CD1c-positive myeloid dendritic cell (primary cell): Measurements from ENCODE around the gene GP1BA.

ENCODE experiments used
- DNase-seq: peaks from one replicate; pipeline ENCODE4 v3.0.0-alpha.2; 2016; ENCODE audit errors: extremely low spot score

GP1BA gene

DNA sequence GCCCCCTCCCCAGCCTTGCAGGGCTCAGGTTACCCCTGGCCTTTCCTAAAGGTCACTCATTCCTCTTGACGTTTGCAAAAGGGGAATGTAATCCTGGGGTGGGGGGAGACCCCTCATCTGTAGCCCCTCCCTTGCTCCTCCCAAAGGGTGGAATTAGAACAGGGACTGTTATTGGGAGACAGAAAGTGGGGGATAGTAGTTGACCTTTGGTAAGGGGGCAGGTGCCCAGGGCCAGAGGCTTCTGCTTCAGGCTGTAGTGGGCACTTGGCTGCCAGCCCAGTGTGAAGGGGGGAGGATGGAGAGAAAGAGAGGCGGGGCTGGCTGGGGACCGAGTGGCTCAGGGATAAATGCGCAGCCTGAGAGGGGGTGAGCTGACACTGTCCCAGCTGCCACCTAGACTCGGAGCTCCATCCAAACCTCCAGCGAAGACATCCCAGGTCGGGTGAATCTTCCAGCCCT is 18.7 kb downstream of the GP1BA start, which contains the start of gene ENO3:
ENO3 (plus strand) TSS at position 374 of the 459 bp plus-strand sequence. CDS start 711 bp downstream, outside the sequence.
- no peak for DNase-seq

DNA sequence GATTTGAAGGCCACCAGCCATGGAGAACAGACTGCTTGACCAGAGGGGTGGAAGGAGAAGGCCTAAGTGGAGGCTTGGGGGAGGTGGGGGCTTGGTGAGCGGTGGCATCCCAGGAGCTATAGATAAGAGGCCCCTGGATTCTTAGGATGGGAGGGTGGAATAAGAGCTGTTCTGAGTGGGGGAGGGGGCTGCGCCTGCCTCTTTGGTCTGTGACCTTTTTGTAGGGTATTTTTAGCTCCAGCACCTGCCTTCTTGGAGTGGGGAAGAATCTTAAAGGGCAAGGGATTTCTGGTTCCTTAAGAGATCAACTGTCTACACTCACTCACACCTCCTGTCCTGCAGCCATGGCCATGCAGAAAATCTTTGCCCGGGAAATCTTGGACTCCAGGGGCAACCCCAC is 19.4 kb downstream of the GP1BA start:
- DNase-seq: no peak

DNA sequence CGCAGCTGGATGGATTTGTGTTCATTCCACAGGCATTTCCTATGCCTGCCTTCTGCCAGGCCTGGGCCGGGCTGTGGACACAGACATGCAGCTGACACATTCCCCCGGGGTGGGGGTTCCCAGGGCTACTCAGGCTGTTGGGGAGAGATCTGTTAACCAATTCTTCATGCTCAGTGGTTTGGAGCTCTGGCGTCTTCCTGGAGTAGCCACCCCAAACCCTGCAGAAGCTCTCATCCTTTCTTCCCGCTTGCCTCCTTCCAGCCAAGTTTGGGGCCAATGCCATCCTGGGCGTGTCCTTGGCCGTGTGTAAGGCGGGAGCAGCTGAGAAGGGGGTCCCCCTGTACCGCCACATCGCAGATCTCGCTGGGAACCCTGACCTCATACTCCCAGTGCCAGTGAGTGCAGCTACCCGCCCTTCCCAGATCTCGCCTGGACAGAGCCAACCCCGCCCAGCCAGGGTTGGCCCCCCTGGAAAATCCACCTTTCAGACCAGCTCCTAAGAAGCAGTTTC is 21.4 kb downstream of the GP1BA start:
- no peak for DNase-seq

DNA sequence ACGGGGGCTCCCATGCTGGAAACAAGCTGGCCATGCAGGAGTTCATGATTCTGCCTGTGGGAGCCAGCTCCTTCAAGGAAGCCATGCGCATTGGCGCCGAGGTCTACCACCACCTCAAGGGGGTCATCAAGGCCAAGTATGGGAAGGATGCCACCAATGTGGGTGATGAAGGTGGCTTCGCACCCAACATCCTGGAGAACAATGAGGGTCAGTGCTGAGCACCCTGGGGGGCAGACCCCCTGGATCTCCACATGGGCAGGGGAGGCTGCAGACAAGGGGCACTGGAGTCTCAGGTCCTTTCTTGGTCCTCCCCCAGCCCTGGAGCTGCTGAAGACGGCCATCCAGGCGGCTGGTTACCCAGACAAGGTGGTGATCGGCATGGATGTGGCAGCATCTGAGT is 23.0 kb downstream of the GP1BA start:
- no peak for DNase-seq

DNA sequence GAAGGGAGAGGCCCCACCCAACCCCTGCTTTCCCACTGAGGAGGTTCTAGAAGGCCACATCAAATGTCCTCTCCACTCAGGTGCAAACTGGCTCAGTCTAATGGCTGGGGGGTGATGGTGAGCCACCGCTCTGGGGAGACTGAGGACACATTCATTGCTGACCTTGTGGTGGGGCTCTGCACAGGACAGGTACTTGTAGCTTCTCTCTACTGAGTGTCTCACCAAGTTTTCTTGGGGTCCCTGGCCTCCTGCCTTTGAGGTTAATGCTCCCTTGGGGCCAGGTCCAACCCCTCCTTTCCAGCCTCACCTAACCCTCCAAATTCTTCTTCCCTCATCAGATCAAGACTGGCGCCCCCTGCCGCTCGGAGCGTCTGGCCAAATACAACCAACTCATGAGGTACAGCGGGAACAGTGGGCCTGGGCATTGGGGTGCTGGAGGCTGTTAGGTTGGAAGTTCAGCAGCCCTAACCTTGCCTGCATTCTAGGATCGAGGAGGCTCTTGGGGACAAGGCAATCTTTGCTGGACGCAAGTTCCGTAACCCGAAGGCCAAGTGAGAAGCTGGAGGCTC is 24.5 kb downstream of the GP1BA start:
- no peak for DNase-seq

DNA sequence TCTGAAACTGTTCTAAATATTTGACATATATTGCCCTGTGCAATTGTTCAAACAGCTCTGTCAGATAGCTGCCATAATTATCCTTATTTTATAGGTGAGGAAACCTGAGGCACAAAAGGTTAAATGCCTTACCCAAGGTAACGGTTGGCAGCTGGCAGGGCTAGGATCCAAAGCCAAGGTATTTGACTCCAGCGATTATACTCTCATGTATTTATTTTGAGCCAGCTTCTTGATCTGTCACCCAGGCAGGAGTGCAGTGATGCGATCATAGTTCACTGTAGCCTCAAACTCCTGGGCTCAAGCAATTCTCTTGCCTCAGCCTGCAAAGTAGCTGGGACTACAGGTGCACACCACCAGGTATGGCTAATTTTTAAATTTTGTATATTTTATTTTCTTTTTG is 26.0 kb downstream of the GP1BA start:
- no peak for DNase-seq

DNA sequence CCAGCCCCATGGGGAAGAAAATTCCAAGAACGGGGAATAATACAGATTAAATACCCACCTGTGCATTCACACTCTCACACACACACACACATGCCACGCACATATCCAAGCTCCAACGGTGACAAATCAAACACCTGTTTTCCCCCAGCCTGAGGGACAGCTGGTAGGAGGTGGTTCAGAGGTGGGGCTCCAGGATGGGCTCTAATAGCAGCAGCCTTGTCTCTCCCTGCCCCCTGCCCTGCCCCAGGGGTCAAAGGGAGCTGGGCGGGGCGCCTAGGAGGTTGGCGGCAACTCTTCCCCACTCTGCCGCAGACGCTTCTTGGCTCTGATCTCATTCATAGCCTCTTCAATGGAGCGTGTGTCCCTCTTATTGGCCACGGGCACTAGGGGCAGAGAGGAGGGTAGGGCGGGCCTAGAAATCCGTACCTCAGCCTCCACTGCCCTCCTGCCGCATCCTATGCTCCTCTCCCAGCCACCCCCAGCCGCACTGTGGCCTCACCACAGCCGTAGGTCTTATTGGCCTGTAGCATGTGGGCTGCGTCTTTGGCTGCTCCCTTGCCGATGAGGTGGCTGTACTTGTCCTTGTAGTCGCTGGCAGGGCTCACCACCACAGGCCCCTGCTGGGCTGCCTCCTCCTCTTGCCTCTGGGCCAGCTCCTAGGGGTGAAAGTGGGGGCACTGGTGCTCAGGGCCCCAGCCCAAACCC is 27.3 kb downstream of the GP1BA start:
- DNase-seq: no peak

DNA sequence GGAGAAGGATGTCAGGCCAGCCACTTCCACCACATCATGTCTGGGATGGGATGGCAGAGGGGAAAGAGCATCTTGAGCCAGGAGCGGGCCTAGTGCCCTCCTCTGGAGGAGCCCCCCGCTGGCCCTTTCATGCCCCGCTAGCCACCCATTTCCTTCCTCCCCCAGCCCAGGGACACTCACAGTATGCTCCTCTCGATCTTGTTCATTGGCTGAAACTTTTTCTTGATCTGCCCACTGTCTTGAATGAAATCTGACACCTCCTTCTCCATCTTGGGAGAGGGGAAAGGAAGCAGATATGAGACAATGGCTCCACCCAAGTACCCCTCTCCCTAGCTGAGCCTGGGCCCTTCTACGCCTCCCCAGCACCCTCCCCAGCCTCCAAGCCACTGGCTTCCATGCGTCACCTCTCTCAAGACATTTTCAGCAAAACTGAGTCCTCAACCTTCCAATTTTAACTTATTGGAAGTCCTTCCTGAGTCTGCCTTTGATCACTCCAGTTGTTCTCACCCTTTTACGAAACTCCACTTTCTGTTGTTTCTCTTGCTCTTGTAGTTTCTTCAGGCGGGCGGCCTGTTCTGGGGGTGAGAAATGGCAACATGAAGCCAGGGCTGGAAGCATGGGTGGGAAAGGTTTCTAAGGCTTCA is 28.3 kb downstream of the GP1BA start:
- DNase-seq: no peak

DNA sequence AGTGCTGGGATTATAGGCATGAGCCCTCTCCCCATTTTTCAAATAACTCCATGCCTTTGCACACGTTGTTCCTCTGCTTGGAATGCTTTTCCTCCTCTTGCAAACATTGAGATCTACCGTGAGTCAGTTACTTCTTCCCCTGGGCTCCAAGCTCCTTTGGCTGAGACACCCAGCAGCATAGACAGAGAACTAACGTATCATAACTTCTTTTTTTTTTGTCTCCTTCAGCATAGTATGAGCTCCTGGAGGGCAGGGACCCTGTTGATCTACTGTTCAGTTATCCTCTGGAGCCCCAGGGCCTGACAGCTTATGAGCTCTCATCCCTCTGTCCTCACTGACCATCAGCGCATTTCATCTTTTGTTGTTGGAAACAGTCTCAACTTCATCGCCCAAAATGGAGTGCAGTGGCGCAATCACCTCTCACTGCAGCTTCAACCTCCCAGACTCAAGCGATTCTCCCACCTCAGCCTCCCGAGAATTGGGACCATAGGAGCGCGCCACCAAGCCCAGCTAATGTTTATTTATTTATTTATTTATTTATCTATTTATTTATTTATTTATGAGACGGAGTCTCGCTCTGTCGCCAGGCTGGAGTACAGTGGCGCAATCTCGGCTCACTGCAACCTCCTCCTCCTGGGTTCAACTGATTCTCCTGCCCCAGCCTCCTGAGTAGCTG is 33.4 kb downstream of the GP1BA start:
- no peak for DNase-seq

DNA sequence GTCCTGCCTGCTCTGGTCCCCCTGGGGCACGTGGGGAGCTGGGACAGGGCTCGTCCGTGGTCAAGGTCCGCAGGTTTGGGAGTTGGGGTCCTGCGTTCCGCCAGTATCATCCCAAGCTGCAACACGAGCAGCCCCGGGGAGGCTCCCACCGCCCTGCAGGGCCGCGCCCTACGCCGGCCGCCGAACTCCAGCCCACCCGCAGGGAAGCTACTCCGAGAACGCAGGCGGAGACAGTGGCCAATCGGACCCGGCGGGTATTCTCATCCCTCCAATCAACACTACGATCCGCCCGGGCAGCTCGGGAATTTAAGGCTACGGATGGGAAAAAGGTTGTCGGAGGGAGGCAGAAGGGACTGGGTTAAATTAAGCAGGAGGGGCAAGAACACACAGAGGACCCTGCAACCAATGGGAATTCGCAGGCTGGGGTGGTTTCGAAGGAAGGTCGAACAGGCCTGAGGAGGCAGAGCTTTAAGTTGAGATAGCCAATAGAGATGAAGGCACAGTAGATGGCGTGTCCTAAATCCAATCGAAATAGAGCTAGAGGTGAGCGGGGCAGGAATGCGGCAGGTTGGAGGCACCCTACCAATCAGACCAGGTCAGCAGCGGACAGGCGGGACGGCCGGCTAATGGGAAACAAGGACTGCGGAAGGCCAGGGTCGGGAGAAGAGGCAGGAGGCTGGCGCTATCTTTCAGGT is 34.9 kb downstream of the GP1BA start:
- peak; percentile 97 for DNase-seq

DNA sequence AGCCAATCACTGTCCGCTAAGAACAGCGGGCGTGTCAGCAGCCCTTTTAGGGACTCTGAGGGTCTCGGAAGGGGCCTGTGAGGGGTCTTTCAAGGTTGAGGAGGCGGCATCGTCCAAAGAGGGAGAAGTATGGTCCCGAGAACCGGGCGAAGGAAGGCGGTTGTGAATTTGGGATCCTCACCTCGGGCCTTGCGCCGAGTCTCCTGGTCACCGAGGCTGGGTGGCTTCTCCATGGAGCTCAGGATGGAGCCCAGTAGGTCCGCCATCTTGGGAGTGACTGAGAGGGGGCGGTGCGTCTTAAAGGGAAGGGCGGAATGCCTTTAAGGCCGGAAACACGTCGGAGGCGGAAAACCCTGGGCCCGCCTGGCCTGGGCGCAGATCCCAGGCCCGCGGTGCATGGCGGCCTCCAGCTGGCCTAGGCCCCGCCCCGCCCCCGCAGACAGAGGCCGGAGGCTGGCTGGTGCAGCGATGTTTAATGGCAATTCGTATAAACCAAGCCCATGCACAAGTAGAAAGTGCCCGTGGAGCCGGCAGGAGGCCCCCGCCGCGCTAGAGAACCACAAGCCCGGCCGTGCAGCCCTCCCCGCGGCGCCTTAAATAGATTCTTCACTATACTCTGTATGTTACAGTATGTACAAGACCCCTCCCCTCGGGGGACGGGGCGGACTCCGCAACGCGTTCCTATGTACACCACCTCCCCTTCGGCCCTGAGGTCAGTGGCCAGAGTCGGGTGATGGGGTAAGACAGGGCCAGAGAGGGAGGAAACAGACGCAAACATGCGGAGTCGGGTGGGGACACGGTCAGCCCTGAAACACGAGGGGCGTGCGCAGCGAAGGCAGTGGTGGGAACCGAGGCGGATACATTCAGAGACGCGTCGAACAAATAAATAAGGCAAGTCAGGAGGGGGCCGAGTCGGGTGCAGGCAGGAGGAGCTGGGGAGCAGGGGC is 35.7 kb downstream of the GP1BA start, which contains the start of gene SPAG7:
SPAG7 (minus strand) TSS at position 279 of the 947 bp plus-strand sequence; CDS start at position 266, 13 bp downstream.
- peak; percentile 98 for DNase-seq

DNA sequence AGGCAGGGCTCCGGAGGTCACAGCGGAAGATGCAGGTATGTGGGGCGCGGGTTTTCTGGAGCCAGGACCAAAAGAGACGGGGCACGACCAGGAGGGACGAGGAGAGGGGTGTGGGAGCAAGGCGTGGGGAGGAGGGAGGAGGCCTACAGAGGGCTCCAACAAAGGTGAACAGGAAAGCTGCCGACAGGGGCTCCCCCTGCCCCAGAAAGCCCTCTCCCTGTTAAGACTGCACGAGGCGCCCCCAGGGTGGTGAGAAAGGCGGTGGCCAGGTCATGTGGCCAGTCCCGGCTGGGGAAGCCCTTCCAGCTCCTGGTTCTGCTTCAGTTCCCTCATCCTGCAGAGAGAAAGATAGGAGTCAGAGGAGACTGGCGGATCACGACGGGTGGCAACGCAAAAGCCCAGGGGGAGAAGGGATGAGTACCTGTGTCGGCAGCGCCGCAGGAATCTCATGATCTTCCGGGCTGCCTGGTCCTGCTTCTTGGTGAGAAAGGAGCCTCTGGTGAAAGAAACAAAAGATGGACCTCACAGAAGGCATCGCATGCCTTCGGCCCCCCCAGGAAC is 36.5 kb downstream of the GP1BA start:
- no peak for DNase-seq

DNA sequence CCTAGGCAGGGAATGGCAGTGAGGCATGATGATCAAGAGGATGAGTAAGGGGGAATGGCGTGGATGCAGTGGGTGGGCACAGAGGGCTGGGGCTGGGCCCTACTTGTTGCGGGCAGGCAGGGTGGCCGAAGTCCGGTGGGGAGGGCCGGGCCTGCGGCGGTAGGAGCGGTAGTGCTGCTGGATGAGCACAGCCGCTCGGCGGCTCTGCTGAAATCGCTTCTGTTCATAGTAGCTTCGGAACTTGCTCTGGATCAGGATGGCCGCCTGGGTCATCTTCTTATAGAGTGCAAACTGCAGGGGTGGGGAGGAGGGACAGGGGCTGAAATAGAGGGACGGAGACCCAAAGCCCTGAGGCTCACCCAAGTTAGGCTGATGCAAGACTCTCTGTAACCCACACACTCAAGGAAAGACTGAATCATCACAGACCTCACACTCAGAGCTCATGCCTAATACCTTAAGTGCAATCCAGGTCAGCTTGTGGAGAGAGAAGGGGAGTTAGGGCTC is 37.0 kb downstream of the GP1BA start:
- peak; percentile 66 for DNase-seq

DNA sequence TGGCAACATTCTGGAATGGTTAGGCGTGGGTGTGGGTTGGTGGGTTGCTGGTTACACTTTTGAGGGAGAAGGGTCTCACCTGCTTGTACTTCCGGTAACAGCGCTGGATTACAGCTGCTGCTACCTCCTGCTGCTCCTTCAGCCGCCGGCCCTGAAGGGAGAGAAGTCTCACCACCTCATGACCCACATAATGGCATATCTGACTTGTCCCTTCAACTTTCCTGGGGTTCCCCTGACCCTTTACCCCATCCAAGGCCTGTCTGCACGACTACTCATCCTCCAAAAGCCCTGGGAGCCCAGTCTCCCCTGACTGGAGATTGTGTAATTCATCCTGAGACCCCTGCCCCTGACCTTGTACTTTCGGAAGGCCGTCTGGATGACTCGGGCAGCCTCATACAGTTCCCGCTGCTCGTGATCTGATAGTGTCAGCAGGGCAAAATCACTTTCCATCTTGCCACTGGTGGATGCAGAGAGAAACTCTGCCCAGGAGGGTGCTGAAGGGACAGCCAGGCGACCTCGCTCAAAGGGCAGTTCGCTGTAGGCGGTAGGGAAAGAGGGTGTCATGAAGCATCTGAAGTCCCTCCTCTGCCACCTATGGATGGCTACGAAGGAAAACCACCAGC is 37.6 kb downstream of the GP1BA start:
- DNase-seq: no peak

DNA sequence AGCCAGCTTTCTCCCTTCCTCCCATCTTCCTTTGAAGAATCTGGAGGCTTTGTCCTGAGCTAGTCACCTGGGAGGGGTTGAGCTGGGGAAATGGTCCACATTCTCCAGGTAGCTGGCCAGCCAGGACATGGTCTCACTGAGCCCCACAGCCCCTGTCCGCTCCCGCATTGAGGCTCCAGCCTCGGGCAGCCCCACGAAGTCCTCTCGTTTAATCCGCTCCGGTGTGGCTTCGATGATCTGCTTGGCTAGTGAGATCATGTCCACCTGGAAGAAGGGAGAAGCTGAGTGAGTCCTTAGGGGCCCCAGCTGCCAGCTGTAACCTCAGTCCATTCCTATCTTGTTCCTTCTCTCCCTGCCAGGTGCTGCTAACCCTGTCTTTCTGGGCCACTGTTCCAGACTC is 38.2 kb downstream of the GP1BA start:
- DNase-seq: no peak

DNA sequence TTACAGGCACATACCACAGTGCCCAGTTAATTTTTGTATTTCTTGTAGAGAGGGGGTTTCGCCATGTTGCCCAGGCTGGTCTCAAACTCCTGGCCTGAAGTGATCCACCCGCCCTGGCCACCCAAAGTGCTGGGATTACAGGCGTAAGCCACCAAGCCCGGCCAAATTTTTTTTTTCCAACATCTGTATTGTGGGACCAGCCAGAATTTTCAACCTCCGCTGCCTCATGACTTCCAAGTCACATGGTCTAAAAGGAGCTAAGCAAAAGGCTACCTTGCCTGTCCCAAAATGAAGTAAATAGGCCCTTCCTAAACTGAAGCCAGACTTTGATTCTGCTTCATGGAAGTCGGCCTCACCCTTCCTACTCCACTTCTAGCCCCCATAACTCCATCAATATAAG is 39.7 kb downstream of the GP1BA start:
- no peak for DNase-seq

DNA sequence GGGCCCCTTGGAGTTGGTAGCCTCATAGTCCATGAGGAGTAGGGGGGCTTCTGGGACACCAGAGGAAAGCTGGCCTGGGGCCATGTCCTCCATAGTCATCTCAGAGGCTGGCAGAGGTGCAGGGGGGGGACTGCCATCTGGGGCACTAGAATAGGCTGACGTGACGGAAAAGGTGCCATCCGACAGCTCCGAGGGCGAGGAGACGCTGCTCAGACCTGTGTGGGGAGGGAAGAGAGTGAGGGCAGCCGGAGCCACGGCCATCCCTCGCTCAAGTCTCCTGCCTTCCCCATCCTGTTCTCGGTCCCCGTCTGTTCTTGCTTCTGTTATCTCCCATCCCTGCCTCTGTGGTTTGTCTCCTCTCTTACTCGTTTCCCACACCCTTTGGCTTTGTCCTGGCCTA is 40.2 kb downstream of the GP1BA start:
- DNase-seq: no peak

DNA sequence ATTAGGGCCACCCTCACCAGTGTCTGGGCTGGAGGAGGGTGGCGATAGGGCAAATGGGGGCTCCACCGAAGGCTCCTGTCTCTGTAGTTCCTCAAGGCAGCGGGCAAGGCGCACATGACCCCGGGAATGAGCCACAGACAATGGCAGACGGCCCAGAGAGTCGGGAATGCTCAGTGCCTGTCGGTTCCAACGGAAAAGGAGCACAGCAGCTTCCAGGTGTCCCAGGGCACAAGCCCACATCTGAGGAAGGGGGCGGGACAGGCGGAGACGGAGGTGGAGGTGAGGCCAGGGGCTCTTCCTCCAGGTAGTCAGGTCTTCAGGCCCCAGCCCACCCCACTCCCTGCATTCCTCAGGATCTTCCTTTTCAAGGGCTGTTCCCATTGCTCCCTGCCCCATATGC is 40.7 kb downstream of the GP1BA start:
- no peak for DNase-seq
